IPS-15b (cell line): Measurements from ENCODE around the gene SLX9.

Source experiments
- H3K27me3 ChIP-seq: one replicate; pipeline ENCODE4 v1.6.1; 2013; ENCODE audit warnings: low read length; ENCODE audit not compliant: control insufficient read depth, insufficient read depth
- H3K36me3 ChIP-seq: one replicate; pipeline ENCODE4 v1.6.1; 2013; ENCODE audit warnings: low read length; ENCODE audit not compliant: control insufficient read depth, insufficient read depth
- H3K4me1 ChIP-seq: one replicate; pipeline ENCODE4 v1.6.1; 2013; ENCODE audit warnings: mild to moderate bottlenecking, low read length; ENCODE audit not compliant: control insufficient read depth, insufficient read depth
- H3K4me3 ChIP-seq: one replicate; pipeline ENCODE4 v1.5.1; 2013; ENCODE audit warnings: low read depth, low read length
- H3K9ac ChIP-seq: one replicate; pipeline ENCODE4 v1.6.1; 2013; ENCODE audit warnings: low read depth, mild to moderate bottlenecking, low read length
- H3K9me3 ChIP-seq: one replicate; pipeline ENCODE4 v1.6.1; 2013; ENCODE audit warnings: mild to moderate bottlenecking, low read length; ENCODE audit not compliant: control insufficient read depth, insufficient read depth

SLX9 gene

DNA sequence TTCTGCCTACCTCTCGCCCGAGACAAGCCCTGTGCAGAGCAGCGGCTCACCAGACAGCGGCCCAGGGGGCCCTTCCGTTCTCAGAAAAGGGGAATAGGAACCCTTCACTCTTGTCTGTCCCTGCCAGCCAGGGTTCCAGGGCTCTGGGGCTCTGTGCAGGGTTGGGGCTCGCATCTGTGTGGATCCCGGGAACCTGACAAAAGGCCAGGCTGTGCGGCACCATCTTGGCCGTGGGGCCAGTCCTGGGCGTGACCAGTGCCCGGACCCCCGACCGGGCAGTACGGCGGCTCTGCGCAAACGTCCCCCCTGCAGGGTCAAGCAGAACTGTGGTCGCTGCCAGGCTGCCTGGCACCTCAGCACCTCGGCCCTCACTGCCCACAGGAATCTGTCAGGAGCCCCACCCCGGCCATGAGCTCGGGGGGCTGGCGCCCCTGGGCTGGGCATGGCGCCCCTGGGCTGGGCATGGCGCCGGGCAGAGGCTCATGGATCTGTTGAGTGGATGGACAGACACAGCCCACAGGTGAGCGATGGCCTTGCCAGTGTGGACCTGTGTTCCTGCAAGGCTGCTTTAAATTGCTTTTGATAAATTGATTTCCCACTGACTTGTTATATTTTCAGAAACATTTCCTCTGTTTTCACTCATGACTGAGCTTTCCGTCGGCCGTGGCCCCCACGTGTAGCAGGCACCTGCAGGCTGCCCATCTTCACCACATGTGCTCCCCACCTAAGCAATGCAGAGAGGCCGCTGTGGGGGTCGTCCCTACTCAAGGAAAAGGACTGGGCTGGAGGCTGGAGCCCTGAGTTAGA, 59.0 kb downstream of the SLX9 start:
- Histone ChIP-seq H3K9me3 (no peaks in the 10 kb centered on the region), H3K9ac (no peak overlapping the region), H3K4me1 (no peaks in the 10 kb centered on the region), H3K27me3 (no peaks in the 10 kb centered on the region), H3K36me3 (no peaks in the 10 kb centered on the region), H3K4me3 (no peak overlapping the region)

DNA sequence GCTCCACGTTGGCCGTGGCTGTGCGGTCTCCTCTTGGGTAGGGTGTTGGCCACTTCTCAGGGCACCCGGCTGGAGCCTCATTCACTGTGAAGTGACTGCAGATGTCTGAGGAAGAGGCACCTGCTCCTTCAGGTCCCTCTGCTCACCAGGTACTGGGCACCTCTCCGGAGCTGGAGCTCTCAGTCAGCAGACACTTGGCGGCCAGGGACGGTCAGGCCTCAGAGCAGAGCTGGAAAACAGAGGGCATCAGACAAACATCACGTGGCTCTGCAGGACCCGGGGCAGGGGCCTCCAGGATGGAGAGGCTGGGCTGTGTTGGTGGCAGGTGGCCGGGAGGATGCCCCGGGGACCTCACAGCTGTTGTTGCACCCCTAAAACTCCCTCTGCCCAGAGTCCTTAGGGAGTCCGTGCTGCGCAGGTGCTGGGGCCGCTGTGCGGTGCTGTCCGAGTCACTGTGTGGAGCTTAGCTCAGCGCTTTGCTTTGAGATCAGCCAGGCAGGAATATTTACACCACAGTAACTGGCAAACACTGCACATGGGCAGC, 59.7 kb downstream of the SLX9 start:
- H3K27me3 ChIP-seq = no peaks in the 10 kb centered on the region
- H3K9me3 ChIP-seq = no peaks in the 10 kb centered on the region
- H3K9ac ChIP-seq = no peak overlapping the region
- H3K4me3 ChIP-seq = no peak overlapping the region
- H3K36me3 ChIP-seq = no peaks in the 10 kb centered on the region
- no peaks in the 10 kb centered on the region for H3K4me1 ChIP-seq

DNA sequence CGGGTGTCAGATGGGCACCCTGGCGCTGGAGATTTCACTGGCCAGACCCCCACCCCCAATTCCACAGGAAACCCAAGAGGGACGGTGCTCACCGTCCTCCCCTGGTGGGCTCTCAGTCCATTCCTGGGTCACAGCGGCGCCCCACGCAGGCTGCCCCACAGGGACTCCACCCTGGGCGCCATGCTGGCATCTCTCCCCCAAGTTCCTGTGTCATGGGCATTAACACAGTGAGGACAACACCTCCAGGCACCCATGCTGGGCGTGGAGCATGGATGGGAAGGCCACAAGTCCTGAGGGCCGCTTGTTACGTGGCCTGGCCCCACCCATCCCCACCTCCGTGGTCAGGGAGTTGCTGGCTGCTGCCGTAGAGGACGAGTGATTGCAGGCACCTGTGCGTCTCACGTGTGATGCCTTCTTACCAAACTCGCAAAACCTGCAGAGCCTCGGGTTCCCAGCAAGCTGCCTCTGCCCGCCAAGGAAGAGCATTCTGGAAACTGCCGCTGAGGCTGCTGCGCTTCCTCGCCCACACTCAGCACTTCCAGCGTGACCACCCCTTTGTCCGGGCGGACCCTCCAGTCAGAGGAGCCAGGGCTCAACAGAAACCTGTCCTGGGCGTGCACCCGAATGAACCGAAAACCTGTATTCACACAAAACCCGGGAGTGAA, 60.3 kb downstream of the SLX9 start:
- Histone ChIP-seq H3K4me3 (no peak overlapping the region), H3K9me3 (no peaks in the 10 kb centered on the region), H3K36me3 (no peaks in the 10 kb centered on the region), H3K27me3 (no peaks in the 10 kb centered on the region), H3K4me1 (no peaks in the 10 kb centered on the region), H3K9ac (no peak overlapping the region)

DNA sequence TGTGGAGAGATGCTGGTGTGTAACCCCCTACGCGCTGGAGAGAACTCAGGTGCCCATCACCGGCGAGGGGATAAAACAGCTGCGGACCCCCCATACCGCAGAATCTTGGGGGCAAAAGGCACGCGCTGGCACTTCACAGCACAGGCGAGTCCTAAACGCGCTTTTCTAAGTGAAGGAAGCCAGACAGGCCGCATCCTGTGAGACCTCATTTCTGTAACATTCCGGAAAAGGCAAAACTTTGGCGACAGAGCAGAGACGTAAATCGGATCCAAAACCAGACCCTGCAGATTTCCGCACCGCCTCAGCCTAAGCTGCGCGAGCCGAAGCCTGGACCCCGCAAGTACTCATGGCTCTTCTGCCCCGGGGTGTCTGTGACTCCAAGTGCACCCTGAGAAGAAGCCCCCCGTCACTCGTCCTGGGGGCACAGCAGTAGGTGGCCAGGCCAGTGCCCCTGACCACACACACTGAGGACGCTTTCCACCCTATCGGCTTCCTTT, 60.9 kb downstream of the SLX9 start:
- H3K36me3 ChIP-seq = no peaks in the 10 kb centered on the region
- no peak overlapping the region for H3K4me3 ChIP-seq
- H3K27me3 ChIP-seq = no peaks in the 10 kb centered on the region
- H3K9me3 ChIP-seq = no peaks in the 10 kb centered on the region
- no peaks in the 10 kb centered on the region for H3K4me1 ChIP-seq
- no peak overlapping the region for H3K9ac ChIP-seq

DNA sequence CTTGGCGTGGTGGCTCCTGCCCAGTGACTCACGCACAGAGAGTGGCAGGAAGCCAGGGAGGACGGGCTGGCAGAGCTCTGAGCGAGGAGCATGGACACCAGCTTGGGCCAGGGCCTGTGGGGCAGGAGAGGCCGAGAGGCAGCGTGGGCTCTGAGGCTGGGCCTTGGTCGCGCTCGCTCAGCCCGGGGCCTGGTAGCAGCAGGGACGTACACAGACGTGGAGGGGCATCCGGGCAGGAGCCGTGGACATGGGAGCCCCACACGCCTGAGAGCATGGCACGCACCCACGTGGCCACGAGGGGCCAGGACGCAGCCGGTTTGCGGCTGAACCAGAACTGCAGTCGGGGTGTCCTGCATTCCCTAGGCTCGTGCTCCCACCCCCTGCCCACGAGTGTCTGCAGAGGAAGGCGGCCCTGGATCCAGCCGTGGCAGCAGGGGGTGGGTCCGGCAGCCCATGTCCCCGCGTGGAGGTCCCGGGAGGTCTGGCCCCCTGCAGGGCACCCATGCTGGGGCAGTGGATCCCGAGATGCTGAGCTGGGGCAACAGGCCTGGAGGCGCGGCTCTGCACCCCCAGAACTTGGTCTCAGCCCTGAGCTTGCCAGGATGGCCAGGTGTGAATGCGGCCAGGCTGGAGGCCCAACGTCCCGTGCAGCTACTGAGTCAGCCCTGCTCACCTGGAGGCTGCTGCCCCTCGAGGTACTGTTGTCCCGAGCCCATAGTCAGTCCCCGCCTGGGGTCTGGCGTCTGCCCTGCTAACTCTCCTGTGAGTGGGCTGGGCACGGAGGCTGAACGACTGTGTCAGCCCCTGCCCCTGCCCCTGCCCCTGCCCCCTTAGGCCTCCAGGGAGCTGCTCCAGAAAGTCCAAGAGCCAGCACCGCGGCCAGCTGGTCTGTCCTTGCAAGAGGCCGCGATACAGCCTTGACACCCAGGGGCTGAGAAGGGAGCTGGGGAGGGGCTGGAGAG, 61.6 kb downstream of the SLX9 start:
- no peaks in the 10 kb centered on the region for H3K27me3 ChIP-seq
- no peaks in the 10 kb centered on the region for H3K36me3 ChIP-seq
- no peaks in the 10 kb centered on the region for H3K4me1 ChIP-seq
- no peak overlapping the region for H3K4me3 ChIP-seq
- H3K9me3 ChIP-seq = no peaks in the 10 kb centered on the region
- no peak overlapping the region for H3K9ac ChIP-seq

DNA sequence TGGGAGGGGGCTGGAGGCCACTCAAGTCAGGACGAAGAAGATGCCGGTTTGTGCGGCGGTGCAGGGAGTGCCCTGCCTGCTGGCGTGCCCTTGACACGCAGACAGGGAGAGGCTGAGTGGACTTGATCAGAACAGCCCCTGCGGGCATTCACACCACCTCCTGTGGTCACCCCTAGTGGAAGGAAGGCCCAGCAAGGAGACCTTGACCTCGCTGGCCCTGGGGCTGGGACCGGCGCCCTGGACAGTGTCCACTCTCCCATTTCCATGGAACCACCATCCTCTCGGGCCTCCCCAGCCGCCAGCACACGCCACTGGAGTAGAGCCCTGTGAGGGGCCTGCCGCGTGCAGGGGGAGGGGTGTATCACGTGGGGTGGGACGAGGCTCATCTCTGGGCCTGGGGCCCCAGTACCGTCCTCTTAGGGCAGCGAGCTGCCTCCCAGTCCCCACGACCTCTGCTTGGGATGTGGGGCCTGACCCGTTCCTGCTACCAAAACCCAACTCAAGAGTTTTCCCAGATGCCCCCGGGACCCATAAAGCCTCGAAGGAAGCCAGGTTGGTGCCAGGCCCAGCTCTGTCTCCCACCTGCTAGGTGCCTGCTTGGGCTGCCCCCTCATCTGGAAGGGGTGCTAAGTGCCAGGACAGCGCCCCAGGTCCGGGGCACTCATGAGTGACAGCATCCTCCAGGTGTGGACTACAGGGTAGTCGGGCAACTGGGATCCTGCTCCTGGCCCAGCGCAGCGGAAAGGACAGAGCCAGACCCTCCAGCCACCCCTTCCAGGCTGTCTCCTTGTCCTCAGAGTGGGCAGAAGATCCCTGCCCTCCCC, 62.8 kb downstream of the SLX9 start:
- Histone ChIP-seq H3K9me3 (no peaks in the 10 kb centered on the region), H3K4me3 (no peak overlapping the region), H3K36me3 (no peaks in the 10 kb centered on the region), H3K4me1 (no peaks in the 10 kb centered on the region), H3K9ac (no peak overlapping the region), H3K27me3 (no peaks in the 10 kb centered on the region)

DNA sequence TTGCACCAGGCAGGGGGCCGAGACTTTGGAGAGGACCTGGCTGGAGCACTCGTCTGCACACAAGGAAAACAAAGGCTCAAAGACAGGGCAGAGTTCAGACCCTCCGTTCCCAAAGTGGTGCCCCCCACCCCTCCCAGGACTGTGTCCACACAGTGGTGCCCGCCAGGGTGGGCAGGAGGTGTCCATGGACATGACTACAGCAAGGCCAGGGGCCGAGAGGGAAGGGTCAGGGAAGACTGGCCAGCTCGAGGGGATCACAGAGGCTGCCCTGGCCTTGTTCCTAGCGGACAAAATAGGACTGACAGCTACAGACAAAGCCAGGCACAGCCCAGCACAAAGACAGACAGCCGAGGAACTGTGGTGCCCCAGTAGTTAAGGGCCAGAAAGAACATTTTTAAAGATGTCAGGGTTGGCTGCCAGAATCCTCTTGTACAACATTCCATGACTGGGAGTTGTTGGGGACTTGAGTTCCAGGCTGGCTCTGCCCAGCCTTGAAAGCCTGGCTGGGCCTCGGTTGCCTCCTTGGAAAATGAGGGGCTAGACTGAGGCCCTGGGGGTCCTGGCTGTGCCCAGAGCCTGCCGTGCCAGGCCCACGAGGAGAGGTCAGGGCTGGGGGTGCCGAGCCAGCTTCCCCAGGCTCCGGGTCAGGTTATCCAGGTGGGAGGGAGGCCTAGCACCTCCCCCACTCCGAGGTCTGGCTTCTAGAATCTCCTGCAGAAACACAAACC, 63.7 kb downstream of the SLX9 start:
- Histone ChIP-seq H3K4me1 (no peaks in the 10 kb centered on the region), H3K9me3 (no peaks in the 10 kb centered on the region), H3K9ac (no peak overlapping the region), H3K4me3 (no peak overlapping the region), H3K27me3 (no peaks in the 10 kb centered on the region), H3K36me3 (no peaks in the 10 kb centered on the region)

DNA sequence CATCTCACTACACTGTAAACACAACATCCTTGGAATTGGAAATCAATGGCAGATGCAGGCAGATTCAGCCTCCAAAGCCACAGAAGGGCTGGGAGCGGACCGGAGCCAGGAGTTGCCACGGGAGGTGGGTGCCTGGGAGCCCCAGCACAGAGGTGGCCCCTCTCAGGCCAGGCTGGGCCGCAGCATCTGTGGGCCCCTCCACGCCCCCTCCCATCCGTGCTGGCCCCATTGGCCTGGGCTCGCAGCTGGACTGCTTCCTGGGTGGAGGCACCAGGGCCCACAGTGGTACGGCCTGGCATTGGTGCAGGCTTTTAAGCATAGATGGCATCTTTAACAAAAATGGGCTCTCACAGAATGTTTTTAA, 64.2 kb downstream of the SLX9 start:
- Histone ChIP-seq H3K4me1 (no peaks in the 10 kb centered on the region), H3K9ac (no peak overlapping the region), H3K4me3 (no peak overlapping the region), H3K9me3 (no peaks in the 10 kb centered on the region), H3K36me3 (no peaks in the 10 kb centered on the region), H3K27me3 (no peaks in the 10 kb centered on the region)

DNA sequence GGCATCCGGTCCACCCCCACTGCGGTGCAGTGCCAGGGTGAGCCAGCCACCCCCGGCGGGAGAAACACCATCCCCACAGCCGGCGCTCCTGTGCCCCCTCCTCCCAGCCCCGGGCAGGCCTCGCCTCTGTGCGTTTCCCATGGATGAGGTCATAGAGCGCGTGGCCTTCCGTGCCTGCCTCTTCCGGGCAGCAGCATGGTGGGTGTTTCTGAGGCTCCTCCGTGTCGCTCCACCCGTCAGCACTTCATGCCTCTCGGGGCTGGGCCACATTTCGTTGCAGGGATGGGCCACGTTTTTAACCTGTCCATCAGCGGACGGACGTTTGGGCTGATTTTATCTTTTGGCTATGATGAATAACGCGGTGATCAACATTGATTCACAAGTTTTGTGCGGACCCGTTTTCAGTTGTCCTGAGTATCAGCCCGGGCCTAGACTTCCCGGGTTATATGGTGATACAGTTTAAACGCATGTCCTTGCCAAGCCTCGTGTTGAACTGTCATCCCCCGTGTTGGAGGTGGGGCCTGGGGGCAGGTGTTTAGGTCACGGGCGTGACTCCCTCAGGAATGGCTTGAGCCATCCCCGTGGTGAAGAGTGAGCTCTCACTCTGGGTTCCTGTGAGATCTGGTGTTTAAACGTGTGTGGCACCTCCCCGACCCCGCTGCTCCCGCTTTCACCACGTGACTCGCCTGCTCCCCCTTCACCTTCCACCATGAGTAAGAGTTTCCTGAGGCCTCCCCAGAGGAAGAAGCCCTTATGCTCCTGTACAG, 64.8 kb downstream of the SLX9 start:
- Histone ChIP-seq H3K4me1 (no peaks in the 10 kb centered on the region), H3K9ac (no peak overlapping the region), H3K4me3 (no peak overlapping the region), H3K36me3 (no peaks in the 10 kb centered on the region), H3K9me3 (no peaks in the 10 kb centered on the region), H3K27me3 (no peaks in the 10 kb centered on the region)

DNA sequence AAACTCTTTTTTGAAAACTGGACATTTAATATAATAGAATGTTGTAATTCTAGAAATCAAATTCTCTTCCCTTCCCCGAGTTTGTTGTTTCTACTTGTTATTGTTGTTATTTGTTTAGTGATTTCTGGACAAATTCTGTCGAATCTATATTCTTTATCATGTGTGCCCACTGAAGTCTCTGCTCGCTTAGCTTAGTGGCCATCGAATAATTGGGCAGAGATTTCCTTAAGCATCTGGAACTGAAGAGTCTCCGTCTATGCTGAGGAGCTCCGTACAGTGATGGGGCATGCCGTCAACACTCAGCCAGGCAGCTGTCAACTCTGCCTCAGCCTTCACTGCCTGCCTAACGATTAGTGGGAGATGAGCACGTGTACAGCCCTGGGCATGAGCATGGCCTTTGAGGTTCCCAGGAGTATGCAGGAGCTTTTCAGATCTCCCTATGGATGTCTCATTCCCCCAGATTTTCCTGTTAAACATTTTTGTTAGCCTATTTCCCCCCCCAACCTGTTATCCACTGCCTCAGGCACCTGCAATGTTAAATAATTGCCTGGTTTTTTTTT, 66.8 kb downstream of the SLX9 start:
- Histone ChIP-seq H3K9ac (no peak overlapping the region), H3K4me3 (no peak overlapping the region), H3K27me3 (no peaks in the 10 kb centered on the region), H3K36me3 (no peaks in the 10 kb centered on the region), H3K4me1 (peaks cover 1% of the 10 kb centered on the region), H3K9me3 (no peaks in the 10 kb centered on the region)
